Astrocyte of the hippocampus (primary cell): ENCODE measurements around the gene SCN4B.

Experiments used
- DNase-seq: peaks from one replicate; pipeline ENCODE4 v3.0.0; 2011; ENCODE audit warnings: low read depth, low spot score

The SCN4B gene

DNA sequence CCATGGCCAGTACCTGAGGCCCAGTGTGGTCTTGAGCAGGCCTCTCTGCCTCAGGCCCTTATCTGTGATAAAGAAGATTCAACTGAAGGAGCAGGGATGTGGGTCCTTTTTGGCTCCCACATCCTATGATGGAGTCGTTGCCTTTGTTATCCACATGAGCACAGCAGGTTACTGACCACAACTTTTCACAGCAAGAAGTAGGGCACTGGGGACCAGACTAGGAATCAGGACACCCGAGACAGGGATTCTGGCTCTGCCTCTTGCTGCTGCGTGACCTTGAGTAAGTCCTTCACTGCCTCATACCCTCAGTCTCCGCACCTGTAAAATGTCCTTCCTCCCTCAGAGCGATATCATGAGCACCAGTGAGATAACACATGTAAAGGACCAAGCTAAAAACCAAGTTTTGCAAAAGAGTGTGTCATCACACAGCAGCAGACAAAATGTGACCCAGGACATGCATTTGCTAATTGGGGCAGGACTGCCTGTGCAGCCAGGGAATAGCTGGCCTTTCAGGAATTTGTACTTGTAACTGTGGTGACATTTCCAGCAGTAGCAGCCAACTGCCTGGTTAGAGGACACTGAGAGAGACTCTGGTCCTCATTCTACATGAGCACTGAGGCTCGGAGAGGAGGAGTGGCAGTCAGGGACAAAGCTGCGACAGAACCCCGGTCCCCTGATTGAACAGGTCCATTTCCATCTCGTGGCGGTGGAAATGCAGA is 52.6 kb downstream of the SCN4B start:
- DNase-seq = no peak

DNA sequence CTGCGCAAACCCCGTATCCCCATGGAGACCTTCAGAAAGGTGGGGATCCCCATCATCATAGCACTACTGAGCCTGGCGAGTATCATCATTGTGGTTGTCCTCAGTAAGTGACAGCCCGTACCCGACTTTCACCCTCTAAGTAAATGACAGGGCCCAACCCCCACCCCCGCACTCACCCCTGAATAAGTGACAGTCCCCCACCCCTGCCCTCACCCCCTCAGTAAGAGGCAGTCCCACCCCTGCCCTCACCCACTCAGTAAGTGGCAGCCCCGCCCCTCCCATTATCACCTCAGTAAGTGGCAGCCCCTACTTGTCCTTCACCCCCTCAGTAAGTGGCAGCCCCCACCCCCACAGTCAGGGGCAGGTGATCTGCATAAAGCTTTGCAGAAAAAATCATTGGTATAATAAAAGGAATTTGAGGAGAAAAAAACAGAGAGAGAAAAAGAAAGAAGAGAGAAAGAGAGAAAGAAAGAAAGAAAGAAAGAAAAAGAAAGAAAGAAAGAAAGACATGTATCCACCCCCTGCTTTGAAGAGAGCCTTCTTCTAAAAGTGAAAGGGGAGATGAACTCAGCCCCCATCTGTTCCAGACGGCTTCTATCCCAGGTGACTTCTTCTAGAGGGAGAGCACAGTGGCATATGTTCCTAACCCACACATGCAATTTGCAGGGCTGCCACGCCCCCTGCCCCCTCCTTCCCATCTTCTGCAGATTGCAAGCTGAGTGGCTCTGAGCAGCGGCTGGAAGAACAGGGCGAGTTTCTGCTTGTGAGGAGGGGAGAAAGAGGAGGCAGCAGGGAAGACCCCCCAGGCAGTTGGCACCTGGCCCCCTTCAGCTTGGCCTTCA is 53.4 kb downstream of the SCN4B start:
- DNase-seq = no peak

DNA sequence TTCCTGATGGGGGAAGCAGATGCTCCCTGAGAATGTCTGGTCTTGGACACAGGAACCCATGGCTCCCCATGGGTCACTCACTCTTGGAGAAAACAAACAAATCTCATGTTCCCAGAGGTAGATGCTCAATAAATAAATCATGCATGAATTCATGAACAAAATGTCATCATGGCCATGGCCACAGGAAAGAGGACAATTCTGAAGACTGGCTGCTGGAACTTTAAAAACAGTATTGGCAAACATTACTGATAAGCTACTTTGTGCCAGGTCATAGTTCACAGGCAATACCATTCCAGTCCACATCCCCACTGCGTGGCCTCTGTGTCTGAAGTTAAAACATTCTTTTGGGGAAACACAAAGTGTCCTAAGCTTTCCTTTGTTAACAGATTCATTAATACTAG is 56.7 kb downstream of the SCN4B start:
- DNase-seq = no peak

DNA sequence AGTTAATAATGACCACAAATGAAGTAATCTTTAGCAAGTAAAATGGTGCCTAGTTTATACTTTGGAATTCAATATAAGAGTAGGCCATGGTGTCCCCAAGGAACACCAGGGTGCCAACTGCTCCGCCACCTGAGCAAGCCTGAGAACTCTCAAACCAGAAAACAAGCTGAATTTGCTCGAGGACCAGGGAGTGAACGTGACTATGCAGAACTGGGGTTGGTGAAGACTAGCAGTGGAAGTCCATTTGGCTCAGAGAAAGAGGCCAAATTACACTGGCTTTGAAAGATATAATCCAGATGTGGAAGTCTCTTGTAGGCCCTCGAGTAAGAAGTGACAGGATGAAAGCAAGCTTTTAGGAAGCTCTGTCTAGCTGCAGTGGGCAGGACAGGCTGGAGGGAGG is 57.1 kb downstream of the SCN4B start:
- no peak for DNase-seq

DNA sequence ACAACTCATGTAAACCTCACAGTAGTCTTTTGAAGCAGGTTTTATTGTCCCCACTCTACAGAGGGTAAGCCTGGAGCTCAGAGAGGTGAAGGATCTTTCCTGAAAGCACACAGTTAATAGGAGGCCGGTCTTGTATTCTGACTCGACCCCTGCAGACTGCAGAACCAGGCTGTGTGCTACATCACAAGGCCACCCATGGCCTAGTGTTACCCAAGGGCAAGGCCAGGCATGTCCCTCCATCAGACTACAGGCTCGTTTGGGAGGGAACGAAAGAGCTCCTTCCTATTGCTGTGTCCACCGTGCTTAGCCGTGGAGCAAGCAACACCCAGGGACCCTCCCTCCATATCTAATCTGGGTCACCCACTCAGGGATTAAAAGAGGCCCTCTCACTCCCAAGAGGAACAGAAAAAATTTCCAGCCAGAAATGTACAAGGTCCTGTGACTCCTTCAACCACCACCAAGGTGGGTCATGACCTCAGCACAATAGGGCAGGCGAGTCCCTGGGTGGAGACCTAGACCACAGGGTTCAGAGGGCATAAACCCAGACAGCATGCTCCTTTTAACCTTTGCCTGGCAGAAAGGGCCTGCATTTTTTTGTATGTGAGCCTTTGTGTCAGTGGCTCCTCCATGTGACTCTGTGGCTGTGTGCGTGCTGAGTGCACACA is 59.6 kb downstream of the SCN4B start:
- DNase-seq = no peak

DNA sequence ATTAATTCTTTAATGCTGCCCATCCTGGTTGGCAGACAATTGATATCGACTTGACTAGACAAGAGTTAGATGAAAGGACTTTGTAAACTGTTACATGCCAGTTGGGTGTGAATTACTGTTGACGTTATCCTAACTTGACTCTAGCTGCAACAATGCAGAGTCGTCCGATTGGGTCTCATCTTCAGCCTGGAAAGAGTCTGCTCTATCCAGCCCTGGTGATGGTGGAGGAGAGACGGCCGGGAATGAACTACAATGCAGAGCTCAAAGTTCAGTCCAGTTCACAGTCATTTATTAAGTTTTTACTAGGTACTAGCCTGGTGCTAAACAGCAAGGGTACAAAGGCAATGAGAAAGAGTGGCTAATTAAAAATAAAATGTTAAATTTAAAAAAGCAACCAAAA is 60.9 kb downstream of the SCN4B start:
- no peak for DNase-seq

DNA sequence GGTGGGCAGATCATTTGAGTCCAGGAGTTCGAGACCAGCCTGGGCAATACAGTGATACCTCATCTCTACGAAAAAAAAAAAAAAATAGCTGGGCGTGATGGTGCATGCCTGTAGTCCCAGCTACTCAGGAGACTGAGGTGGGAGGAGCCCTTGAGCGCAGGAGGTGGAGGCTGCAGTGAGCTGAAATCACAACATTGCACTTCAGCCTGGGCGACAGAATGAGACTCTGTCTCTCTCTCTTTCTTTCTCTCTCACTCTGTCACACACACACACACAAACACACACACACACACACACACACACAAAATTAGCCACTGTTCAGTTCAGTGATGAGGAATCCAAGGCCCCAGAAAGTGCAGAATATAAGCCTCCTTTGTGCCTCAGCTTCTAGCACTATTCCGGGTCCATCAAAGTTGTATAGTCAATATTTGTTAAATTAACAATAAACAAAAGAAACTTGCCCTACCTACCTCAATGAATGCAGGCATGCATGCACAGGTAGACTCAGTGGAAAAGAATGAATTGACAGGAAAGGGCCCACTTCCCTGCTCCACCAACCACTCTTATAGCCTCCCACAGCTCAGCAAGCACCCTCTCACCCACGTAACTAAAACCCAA is 62.0 kb downstream of the SCN4B start:
- DNase-seq = no peak

DNA sequence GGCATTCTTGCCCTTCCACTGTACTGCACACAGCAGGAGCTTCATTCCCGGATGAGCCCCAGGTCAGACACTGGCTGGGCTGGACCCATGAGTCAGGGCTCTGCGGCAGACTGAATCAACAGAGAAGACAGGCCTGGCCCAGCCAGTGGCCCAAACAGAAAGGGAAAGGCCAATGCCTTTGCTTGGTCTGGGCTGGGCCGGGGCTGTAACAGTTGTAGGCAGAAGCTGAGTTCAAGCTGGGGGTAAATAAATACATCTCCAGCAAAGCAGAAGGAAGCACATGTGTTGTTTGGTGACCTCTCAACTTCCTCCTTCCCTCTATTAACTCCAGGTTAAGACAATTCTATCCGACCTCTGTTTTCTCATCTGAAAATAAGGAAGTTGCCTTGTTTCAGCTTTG is 64.1 kb downstream of the SCN4B start:
- DNase-seq = no peak

DNA sequence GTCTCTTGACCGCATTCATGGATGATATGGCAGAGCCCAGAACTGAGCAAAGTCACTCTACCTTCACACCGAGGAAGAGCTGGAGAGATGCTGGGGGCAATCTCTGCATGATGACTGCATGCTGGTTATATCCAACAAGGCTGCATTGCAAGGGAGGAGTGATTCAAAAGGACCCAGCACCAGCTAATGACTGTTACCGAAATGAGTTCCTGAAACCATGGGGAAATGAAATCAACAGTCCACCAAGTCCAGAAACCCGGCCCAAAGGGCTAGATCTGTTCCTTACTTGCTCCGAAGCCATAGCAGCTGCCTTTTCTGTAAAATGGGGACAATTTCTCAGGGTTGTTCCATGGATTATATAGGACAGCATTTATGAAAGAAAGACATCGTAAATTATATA is 64.7 kb downstream of the SCN4B start:
- no peak for DNase-seq

DNA sequence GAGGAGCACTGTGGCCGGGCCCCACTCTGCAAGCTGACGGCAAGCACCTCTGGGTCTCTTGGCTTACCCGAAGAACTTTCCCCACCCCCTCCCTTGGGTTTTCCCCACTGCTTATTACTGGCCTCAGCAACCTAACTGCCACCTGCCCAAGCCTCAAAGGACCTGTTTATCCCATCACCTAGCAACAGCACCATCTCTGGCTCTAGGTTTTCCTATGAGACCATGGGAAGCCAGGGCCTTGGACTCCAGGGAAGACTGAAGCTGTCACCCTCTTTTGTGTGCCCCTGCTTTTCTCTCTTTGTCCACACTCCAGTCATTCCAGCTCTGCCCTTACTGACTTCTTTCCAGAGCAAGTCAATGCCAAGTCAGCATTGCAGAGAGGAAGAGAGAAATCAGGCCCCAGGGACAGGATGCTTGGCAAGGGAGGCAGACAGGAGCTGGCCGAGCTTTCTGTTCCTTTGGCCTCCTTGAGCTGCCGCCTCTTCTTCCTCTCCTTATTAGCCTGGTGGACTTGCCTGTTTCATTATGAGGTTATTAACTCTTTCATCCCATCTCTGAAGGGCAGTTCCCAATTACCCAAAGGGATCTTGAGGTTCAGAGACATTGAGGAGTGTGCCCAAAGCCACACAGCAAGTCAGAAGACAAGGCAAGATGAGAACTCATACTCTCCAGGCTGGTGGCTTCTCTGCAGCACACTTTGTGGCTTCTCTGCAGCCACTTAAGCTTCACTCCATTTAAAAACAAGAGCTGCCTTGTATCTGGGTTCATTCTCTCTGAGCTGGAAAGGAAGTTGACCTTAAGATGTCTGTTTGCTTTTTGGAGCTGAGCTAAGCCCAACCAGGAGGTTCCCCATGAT is 65.5 kb downstream of the SCN4B start, which contains the start of gene SMIM35:
SMIM35 (minus strand) TSS at position 51 of the 856 bp plus-strand sequence. CDS start 206 bp downstream, outside the sequence.
- DNase-seq = no peak

DNA sequence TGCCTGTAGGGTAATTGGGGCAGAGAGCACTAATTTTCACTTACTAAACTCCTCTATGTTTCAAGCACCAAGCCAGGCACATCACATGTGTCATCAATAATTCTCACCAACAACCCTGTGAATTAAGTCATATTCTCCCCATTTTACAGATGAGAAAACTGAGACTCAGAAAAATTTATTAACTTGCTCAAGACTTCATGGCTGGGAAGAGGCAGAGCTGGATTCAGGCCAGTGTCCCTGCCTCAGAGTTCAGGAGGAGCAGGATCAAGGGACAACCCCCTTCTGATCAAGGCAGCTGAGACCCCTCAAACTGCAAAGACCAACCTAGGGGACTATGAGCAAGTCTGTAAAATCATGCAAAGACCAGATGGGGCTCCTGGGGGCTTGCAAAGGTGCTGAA is 68.0 kb downstream of the SCN4B start:
- no peak for DNase-seq

DNA sequence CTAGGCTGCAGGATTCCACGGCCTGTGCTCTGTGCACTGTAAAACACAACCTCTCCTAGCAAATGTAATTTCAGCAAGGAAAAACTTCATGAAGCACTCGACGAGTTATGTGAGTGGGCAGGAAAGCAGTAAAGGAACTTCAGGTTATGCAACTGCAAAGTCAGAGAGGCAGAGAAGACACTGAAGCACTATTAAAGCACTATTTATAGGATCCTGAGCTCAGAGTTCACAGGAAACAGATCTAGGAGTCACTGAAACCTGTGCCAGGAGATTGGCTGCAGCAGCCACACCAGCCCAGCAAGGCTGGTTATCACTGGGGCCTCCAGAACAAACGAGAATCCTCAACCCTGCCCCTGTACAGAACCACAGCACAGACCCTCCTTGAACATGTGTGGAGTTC is 68.4 kb downstream of the SCN4B start:
- DNase-seq = no peak
